Retinal pigment epithelial cell (primary cell): Measurements from ENCODE around the gene MPC2.

Source experiments
- DNase-seq: peaks from one replicate; pipeline ENCODE4 v3.0.0-alpha.2; 2010; ENCODE audit warnings: low read depth
- H3K4me3 ChIP-seq: 2 replicates; pipeline ENCODE4 v1.5.1; 2011; ENCODE audit warnings: mild to moderate bottlenecking, low read length, control low read depth, moderate library complexity
- TF ChIP-seq, protein P1 (sequence below): conservative IDR thresholded peaks from 2 replicates; pipeline ENCODE4 v1.5.1; 2011; ENCODE audit warnings: low read depth, low read length, control low read depth, inconsistent platforms

Gene MPC2

DNA sequence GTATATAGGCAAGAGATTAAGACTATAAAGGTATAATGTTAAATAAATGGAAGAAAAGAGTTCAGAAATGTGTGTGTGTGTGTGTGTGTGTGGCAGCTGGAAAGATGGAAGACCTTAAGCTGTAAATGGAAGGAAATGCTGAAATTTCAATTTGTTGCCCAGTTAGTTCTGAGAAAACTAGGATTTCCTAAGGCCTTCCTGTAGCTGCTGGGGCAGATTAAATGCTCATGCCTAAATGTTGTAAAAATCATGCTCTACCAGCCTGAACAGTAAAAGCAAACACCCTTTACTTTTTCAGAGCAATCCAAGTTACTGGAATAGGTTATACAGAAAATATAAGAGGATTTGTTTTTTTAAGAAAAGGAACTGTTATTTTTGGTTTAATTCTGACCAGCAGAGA lies 31.2 kb downstream of the MPC2 start:
- DNase-seq, result no peak
- TF ChIP-seq, protein P1, sequence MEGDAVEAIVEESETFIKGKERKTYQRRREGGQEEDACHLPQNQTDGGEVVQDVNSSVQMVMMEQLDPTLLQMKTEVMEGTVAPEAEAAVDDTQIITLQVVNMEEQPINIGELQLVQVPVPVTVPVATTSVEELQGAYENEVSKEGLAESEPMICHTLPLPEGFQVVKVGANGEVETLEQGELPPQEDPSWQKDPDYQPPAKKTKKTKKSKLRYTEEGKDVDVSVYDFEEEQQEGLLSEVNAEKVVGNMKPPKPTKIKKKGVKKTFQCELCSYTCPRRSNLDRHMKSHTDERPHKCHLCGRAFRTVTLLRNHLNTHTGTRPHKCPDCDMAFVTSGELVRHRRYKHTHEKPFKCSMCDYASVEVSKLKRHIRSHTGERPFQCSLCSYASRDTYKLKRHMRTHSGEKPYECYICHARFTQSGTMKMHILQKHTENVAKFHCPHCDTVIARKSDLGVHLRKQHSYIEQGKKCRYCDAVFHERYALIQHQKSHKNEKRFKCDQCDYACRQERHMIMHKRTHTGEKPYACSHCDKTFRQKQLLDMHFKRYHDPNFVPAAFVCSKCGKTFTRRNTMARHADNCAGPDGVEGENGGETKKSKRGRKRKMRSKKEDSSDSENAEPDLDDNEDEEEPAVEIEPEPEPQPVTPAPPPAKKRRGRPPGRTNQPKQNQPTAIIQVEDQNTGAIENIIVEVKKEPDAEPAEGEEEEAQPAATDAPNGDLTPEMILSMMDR, result no peak
- no peak overlapping the region for H3K4me3 ChIP-seq

DNA sequence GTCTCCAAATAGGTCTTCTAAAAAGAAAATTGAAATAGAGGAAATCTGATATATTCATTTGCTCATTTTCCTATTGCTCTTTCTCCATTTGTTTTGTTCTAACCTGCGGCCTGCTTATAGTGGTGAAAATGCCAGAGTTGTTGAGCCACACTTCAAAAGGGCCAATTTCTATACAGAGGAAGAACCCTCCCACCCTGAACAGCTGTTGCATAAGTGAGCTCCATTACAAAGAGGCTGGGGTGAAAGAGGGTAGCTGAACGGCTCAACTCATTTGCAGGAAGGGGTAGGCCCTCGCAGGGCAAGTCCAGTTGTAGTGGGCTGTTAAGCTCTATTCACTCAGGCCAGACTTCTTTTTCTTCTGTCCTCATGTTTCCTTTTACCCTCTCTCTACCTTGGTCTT lies 31.7 kb downstream of the MPC2 start:
- H3K4me3 ChIP-seq, result no peak overlapping the region
- TF ChIP-seq, protein P1, result no peak
- DNase-seq, result no peak

DNA sequence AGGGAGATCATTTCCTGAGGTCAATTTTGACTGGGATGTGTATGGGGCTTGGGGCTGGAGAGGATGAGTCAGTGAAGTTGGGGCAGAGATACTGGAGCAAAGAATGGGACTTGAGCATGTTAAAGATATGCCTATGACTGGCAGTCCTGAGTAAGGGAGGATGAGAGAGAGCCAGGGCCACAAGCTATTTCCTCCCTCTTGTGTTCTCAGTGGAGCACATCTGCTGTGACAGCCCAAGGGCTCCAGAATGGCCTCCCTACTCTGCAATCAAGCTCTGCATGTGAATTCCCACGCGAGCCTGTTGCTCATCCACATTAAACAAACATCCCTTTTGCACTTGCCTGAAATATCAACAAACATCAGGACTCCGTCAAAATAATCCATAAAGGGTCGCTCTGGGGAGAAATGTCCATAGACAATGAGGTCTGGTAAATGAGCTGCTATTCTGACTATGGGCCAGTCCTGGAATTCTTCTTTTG lies 32.2 kb downstream of the MPC2 start:
- TF ChIP-seq, protein P1, result no peak
- no peak overlapping the region for H3K4me3 ChIP-seq
- no peak for DNase-seq

DNA sequence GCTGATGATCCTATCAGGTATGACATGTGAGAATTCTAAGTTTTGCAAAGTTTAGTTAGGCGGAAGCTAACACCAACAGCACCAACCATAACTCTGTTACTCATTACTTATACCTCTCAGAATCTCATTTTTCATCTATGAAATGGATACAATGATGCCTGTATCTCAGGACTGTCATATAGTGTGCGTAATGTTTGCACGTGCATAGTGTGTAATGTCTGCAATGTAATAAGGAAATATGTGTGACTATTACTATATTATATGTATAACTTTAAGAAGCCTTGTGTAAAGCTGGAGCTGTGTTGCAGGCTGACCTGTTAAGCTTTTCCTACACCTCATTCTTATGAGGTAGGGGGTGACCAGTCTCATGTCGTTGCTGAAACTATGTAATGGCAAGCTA lies 36.0 kb downstream of the MPC2 start:
- DNase-seq, result no peak
- TF ChIP-seq, protein P1, result no peak
- H3K4me3 ChIP-seq, result no peak overlapping the region

DNA sequence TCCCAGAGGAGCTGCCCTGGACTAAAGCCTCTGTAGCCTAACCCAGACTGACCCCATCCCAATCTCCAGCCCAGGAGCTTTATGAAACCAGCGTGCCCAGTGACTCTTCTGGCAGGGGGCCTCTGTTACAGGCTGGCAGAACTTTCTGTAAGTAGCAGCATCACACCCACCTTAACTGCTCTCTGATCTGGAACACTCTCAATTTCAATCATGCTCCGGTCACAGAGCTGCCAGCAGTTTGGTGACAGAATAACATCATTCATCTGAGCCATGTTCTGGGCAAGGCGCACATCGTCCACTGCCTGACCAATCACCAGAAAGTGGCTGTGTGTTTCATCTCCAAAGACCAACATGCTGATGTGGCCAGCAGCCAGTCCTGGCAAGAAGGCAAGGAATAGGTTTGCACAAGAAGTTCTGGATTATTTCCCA lies 37.6 kb downstream of the MPC2 start:
- no peak for DNase-seq
- no peak overlapping the region for H3K4me3 ChIP-seq
- TF ChIP-seq, protein P1, result no peak

DNA sequence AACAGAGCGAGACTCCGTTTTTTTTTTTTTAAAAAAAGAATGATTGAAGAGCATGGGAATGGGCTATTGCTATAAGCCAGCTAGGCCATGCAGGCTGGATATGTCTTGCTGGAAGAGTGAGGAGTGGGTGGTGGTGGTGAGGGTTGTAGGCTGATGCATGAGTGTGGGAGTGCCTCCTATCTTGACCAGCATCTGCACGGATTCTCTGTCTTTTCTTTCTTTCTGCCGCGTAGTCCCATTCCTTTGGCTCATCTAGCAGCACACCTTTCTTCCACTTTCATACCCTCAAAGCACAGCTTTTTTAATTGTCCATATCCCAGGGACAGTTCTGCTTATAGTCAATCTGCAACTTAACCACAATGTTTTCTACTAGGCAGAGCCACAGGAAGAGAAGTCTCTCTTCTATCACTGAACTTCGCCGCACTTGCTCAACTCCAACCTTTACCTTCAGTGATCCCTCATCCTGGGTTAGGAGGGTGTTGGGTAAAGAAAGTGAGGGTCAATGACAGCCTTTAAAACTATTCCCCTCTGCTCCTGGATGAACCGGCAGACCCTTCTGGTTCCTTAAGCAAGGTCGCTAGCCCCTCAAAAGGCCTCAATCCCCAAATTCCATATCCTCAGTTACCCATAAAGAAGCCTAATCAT lies 38.2 kb downstream of the MPC2 start:
- H3K4me3 ChIP-seq, result no peak overlapping the region
- no peak for DNase-seq
- TF ChIP-seq, protein P1, result no peak

DNA sequence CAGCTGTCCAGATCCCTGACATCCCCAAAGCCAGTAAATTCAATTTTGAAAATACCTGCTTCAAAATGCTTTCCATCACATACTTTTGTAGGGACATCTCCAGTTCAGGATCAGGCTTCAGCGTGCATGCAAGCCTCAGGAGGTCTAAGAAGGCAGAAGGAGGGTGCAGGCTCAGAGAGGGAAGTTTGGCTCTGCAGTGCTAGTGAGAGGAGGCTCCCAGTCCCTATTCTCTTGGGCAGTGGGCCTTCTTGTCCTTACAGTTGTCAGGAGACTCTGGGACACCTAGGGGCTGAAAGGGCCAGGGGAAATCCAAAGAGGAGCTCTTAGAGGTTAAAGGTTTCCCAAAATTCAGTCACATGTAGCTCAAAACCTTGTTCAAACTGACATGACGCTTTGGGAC lies 43.1 kb downstream of the MPC2 start:
- TF ChIP-seq, protein P1, result no peak
- no peak overlapping the region for H3K4me3 ChIP-seq
- no peak for DNase-seq
